GM21528 (cell line): ENCODE measurements around the gene PCSK7.

Experiments used
- ATAC-seq: cut with Tn5 transposase; IDR thresholded peaks from one replicate; pipeline ENCODE4 v1.9.1; 2021; ENCODE audit warnings: mild to moderate bottlenecking, moderate library complexity; ENCODE audit not compliant: unreplicated experiment, low FRiP score

PCSK7 gene

DNA sequence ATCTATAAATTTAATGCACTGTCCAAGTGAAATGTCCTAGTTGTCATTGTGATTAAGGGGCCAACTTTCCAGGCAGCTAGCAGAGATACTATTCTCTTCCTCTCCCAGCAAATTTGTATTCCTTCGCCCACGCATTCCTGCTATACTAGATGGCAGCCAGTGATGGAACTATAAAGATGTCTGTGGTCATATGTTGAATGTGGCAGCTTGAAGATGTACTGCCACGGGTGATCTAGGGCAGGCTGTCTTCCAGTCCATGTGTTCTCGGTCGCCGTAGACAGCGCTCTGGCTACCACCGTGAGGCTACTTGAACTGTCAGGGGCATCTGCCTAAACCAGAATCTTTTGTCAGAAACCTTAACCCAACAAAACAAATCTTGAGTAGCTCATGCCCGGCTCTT, 61.7 kb downstream of the PCSK7 start:
- ATAC-seq: no peak

DNA sequence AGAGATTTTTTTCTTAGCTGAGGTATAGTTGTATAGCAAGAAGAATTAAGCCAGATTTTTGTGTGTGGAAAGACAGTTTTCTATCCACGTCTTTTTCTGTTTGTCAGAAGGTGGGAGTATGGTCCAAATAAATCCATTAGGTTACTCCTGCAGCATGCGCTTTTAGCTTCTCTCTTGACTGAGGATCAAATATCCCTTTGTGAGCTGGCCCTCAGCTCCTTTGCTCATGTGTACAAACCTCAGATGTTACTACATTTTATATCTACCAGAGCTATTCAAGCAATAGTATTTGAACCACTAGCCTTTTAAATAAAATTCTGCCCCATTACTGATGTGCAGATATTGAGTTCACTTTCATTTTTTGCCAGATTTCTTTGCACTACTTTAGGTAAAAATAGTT, 62.1 kb downstream of the PCSK7 start:
- no peak for ATAC-seq

DNA sequence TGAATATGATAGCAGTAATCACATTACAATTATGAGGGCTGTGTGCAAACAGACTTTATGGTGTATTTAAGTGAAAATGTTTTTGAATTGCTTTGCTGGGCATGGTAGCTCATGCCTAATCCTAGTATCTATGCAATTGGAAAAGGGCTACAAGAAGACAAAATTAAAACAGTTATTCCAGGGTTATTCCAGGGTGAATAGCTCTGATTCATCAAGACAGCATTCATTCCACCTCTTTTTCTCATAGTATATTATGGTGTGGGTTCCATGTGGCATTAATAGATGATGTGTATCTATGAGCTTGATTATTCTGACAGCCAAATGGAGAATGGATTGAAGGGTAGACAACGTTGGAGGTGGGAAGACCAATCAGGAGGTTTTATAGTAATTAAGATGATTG, 65.4 kb downstream of the PCSK7 start:
- no peak for ATAC-seq

DNA sequence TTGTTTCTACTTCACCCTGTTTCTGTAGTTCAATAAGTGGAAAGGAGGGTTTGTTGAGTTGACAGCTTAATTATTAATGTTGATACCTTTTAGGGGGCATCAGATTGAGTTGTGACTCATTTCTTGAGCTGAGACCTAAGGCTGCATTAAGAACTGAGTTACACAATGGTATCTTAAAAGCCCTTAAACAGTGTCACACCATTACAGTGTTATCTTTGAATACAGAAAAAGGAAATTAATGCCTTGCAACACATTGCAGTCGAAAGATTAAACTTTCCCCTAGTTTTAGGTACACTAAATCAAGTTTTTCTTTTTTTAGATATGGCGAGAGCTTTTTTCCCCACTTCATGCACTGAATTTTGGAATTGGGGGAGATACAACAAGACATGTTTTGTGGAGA, 71.0 kb downstream of the PCSK7 start:
- ATAC-seq: no peak

DNA sequence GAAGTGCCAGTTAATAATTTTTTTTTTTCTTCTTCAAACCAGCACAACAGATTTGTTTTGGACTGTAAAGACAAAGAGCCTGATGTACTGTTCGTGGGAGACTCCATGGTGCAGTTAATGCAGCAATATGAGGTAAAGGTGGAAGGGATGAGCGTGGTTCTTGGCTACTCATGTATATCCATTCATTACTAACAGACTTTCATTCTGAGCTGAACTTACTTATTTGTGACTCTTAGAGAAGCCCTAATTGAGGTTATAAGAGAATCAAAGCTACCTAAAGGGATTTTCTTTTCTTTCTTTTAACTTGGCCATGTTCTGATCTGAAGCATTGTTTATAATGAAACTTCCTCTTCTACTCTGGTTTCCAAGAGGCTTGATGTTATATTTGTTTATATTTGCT, 72.0 kb downstream of the PCSK7 start:
- ATAC-seq: no peak

DNA sequence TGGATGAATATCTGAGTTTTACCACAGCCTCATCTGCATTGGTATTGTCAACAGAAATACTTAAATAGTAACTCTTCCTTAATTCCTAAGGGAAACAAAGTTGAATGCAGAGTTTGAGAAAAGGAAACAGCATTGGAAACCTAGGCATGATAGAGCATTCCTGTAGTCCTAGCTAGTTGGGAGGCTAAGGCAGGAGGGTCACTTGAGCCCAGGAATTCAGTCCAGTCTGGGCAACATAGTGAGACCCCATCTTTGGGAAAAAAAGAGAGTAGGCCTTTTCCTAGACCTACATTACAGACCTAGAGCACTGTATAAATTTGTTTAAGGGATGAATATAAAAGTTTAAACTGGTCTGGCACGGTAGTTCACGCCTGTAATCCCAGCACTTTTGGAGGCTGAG, 74.4 kb downstream of the PCSK7 start:
- ATAC-seq: no peak

DNA sequence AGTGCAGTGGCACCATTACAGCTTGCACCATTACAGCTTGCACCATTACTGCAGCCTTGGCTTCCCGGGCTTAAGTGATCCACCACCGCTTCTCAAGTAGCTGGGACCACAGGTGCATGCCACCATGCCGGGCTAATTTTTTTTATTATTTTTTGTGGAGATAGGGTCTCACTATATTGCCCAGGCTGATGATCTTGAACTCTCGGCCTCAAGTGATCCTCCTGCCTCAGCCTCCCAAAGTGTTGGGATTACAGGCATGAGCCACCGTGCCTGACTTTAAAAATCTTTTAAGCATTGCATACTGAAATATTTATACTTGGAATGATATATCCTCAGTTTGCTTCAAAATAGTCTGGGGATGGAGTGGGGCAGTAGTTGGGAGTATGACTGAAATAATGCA, 77.4 kb downstream of the PCSK7 start:
- no peak for ATAC-seq
